Forelimb muscle (tissue), 1 donor: ENCODE results near the gene PKN2. TPM values are rescaled to one million over a fixed set of nuclear protein-coding genes. Genes with fewer than 3 reads are reported as not detected.
"Not testable (repeated sequence)": the region's sequence is repeated elsewhere in the genome, so short reads cannot be mapped to it uniquely, and the experiment has no call there.

Experiments
- DNase-seq: peaks from one replicate; pipeline ENCODE4 v3.0.0-alpha.2; 2013; ENCODE audit warnings: low read depth
- polyA plus RNA-seq: library from polyadenylated mRNA; unstranded; fragments of 120-200 nt; gene quantifications from one replicate; pipeline ENCODE4 v1.2.1, GENCODE V29; 2013; ENCODE audit not compliant: insufficient read length

PKN2 gene
- polyA plus RNA-seq, 1 donor: 35.3 TPM

- no peak for DNase-seq
Measured at GRCh38 chr1:88678405-88678804, 5.7 kb upstream of the PKN2 start.

DNA sequence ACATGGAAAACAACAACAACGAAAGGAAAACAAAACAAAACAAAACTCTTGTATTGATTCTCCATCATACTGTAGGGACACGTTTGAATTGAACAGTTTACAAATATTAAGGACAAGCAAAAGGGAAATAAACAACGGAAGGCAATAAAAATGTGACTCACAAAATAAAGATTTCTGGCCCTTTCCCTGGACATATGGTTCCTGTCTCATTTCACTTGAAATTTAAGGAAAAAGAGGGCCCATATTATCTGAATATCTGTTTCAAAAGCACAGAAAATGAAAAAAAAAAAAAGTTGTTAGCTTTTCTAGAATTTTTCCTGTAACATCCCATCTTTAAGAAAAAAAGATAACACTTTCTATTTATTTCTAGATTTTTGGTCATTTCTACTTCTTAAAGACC, 3.6 kb upstream of the PKN2 start:
- no peak for DNase-seq

DNA sequence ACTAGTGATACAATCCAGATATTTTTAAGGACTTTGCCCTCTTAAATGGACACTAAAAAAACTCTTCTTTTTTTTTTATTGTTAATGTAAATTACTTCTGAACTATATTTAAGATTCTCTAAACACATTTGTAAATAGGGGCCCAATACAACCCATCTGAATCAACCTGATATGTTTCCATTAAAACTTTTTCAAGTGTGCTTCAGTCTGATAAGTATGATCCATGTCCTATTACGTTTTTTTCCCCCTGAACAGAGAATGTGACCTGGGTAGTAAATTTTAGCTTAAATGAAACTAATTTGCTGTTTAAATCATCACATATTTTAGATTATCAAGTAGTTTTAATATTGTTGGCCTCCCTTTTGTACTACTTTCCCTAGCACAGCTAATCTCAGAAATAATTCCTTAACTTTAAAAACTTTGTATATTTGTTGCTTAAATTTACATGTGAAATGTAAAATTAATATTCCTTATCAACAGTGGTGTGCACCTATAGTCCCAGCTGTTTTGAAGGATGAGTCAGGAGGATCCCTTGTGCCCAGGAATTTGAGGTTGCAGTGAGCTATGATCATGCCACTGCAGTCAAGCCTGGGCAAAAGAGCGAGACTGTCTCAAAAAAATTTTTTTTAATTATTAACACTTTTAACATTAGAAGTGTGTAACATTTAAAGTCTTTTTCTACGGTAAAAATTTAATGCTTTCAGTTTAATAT, 3.0 kb upstream of the PKN2 start:
- DNase-seq: no peak

- DNase-seq: peak; percentile 28
Measured at GRCh38 chr1:88684482-88685258, 597 bp downstream of the PKN2 start.

DNA sequence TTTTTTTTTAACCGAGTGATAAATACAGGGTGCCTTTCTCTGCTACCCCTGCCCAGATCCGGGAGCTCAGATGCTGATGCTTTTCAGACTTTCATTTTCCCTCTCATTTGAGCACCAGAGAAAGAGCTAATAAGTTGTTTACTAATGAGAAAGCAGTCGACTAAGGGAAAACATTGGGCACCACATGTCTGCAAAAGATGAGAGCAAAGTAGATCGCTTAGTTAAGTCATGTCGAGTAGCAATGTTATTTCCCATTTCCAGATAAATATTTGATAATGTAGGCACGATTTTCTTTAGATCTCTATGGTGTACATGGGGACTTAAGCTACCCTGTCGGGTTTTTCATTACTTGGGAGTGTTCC, 1.2 kb downstream of the PKN2 start:
- no peak for DNase-seq

DNA sequence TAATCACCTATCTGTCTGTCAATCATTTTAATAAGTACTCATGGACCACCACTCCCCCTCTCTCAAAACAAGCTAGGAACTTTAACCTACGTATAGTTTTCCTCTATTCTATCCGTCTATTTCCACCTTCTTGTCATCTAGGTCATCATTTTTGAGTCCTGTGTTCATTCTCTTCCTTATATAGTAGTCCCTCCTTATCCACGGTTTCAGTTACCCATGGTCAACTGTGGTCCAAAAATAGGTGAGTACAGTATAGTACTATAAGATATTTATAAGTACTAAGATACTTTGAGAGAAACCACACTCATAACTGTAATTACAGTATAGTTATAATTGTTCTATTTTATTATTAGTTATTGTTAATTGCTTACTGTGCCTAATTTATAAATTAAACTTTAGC, 7.5 kb downstream of the PKN2 start:
- no peak for DNase-seq

GRCh38 chr1:88695781-88696180, 11.7 kb downstream of the PKN2 start:
- DNase-seq: no peak

GRCh38 chr1:88697503-88697902, 13.4 kb downstream of the PKN2 start:
- DNase-seq: no peak

DNA sequence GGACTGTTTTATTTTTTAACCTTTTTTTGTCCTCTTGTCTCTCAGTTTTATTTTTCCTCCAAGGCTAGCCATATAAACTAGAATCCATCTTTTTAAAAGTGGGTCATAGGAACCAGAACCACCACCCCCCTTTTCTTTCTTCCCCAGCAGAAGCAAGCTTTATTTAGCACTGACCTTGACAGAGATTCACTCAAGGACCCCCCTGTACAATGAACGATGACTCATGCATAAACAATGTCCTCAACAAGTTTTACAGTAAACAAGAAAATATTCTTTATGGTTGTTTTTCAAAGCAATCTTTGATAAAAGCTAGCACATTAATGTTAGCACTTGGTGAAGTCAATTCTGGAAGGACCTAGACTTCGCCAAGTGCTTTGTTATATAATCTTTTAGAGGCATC, 14.1 kb downstream of the PKN2 start:
- DNase-seq: no peak

DNA sequence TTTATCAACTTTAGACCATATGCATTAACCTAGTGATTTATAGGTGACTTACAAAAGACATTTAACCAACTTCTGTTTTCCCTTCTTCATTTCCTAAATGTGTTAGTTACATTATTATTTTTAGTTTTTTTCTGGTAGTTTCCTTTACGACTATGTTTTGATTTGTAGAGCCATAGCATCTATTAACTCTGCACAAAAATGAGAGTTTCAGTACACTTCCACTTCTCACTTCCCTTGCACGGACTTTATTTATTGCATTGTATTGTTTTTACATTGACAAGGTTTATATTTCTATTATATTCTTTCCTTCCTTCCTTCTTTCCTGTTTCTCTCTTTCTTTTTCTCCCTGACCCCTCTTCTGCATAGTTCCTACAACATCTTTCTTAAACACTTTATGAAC, 14.7 kb downstream of the PKN2 start:
- DNase-seq: no peak

DNA sequence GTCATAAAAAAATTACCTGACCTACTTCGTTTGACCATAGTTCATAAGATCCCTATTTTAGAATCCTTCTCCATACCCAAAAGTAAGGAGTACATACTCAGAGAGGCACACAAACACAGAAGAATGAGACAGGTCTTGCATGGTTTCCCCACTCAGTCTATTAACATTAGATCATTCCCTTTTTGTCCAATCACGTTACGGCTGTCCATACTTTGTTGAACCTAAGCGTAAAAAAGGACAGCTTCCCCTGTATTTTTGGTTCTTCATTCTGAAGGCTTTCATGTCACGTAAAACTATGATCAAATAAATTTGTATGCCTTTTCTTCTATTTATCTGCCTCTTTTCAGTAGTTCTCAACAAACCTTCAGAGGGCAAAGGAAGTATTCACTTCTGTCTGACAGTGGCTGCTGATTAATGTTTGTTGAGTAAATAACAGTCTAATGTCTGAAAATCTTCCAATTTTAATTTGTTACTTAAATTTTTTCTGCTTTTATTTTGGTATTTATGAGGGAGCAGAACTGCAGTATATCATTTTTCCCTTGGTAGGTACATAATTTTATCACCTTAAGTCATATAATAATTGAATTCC, 16.4 kb downstream of the PKN2 start:
- DNase-seq: no peak

- DNase-seq: no peak
Measured at GRCh38 chr1:88701275-88701674, 17.2 kb downstream of the PKN2 start.

DNA sequence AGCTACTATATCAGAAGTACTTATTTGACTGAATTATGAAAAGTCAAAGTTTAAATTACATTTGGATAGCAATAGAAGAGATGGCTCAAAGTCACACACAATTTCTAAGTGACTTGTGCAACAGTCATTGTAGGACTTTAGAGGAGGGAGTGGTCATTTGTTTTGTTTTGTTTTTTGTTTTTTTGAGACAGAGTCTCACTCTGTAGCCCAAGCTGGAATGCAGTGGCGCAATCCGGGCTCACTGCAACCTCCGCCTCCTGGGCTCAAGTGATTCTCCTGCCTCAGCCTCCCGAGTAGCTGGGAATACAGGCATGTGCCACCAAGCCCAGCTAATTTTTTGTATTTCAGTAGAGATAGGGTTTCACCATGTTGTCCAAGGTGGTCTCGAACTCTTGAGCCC, 17.7 kb downstream of the PKN2 start:
- not testable (repeated sequence) for DNase-seq

GRCh38 chr1:88708011-88708410, 23.9 kb downstream of the PKN2 start:
- no peak for DNase-seq

GRCh38 chr1:88712907-88713306, 28.8 kb downstream of the PKN2 start:
- not testable (repeated sequence) for DNase-seq

GRCh38 chr1:88716571-88716970, 32.5 kb downstream of the PKN2 start:
- DNase-seq: not testable (repeated sequence)

GRCh38 chr1:88722492-88722891, 38.4 kb downstream of the PKN2 start:
- no peak for DNase-seq

DNA sequence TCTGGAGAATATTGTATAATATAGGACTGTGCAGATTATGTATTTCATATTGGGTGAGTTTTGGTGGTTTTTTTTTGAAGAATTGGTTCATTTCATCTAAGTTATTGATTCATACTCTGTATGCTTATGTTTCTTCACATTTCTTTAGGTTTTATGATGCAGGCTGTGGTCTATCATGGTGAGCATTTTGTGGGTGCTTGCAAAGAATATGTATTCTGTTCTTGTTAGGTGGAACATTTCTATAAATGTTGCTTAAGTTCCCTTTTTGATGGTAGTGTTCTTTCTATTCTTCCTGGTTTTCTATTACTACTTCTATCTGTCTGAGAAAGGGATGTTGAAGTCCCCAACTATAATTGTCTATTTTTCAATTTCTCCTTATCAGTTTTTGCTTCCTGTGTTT, 42.6 kb downstream of the PKN2 start:
- DNase-seq: no peak

DNA sequence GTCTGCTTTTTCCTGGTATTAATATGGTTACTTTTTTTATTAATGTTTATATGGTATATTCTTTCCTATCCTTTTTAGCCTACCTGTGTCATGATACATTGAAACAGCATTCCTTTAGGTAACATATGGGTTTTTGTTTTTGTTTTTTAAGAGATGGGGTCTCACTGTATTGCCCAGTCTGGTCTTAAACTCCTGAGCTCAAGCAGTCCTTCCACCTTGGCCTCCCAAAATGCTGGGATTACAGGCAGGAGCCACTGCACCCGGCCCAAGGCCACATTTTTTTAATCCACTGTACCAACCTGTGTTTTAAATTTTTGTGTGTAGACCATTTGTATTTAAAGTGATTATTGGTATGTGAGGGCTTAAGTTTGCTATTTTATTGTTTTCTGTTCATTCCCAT, 43.1 kb downstream of the PKN2 start:
- no peak for DNase-seq

DNA sequence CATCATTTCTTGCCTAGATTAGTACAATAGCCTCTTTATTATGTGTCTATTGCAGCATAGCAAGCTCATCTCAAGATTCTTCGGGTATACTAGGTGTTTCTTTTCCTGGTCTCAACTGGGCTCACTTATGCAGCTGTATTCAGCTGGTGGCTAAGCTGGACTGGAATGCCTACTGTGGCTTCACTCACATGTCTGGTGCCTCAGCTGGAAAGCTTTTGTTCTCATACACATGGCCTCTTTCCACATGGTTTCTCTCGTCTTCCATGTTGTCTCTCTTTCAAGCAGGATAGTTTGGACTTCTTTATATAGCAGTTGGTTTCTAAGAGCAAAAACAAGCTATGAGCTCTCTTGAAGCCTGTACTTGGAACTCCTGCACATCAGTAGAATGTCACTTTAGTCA, 45.2 kb downstream of the PKN2 start:
- DNase-seq: no peak

DNA sequence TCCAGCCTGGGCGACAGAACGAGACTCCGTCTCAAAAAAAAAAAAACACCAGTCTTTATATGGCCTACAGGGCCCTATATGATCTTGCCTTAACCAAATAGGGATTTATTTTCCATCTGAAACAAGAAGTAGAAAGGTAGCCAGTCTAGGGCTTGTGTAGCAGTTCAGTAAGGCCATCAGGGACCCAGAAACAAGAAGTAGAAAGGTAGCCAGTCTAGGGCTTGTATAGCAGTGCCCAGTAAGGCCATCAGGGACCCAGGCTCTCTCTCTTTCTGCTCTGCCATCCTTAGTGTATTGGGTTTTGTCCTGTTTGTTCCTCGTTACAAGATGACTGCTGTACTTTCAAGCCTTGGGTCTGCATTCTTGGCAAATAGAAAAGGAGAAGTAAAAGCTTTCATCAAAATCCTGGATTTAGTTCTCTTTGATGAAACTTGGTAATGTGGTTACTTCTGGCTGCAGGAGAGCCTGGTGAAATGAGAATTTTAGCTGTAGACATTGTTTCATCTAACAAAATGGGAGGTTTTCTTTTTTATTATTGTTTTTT, 46.1 kb downstream of the PKN2 start:
- DNase-seq: no peak

DNA sequence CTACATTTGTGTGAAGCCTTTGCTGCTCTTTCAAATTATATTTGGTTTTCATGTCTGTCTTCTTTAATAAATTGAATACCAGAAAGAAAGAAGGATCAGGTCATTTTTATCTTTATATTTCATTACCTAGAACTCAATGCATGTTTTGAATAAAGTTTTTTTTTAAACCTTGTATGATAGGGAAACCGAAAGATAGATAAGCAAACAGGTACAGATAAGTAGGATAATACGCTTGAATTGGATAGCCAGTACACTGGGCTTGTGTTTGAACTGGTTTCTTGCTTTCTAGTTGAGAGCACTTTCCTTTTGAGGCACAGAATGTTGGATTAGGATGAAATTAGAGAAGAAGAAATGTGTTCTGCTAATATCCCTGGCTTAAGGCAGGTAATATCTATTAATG, 46.9 kb downstream of the PKN2 start:
- DNase-seq: no peak
